ENCODE measurements around the gene CFAP298. TPM values are rescaled to one million over a fixed set of nuclear protein-coding genes. Genes with fewer than 3 reads are reported as not detected.

Gene CFAP298
- total and polyA plus RNA-seq, 2 donors (not counting 1 experiment from before 2014, with no cell fraction given): 22.0 to 29.2 TPM

DNA sequence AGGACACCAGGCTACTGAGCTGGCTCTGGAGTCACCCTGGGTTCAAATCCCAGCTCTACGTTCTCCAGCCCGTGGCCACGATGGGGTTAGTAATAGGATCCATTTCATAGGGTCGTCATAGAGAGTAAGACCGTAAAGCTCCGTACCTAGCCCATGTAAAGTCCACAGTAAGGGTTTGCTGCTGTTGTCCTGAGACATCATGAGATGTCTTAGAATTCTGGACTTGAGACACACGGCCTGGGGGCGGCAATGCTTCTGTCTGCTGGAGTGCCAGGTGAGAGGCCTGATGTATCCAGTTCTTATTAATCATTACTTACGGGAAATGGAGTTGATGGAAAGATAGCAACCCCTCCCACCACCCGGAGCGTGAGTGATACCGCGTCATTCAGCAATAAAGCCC lies 30.4 kb downstream of the CFAP298 start:
- H3K79me2 ChIP-seq (ENCODE audit: control insufficient read depth, insufficient read depth, low read length): no peaks in the 10 kb centered on the region
- Mint-ChIP-seq H3K4me3 (no peak overlapping the region), H3K9me3 (ENCODE audit: insufficient read depth) (no peaks in the 10 kb centered on the region), H3K4me1 (no peaks in the 10 kb centered on the region), H3K27ac (no peak overlapping the region), H3K27me3 (no peaks in the 10 kb centered on the region)
- no peak overlapping the region for H3K27ac ChIP-seq (ENCODE audit: low read length in 2 of 2)
- intact Hi-C loops (cut with micrococcal nuclease): no loop called here
- no peaks in the 10 kb centered on the region for H3K36me3 ChIP-seq (replicated peaks in 1 of 2; ENCODE audit: control extremely low read depth in 1 of 2, control insufficient read depth in 1 of 2, extremely low read depth in 1 of 2, insufficient read depth in 2 of 2, low read length in 1 of 2)
- WGBS (ENCODE audit: insufficient coverage): over 99% methylated on average over 8 of the region's 13 CpGs
- no peaks in the 10 kb centered on the region for H3K4me1 ChIP-seq (ENCODE audit: control insufficient read depth in 2 of 2, insufficient read depth in 2 of 2, low read length in 2 of 2)
- no peaks in the 10 kb centered on the region for H3K27me3 ChIP-seq (replicated peaks in 1 of 4; ENCODE audit: control extremely low read depth in 1 of 4, control insufficient read depth in 3 of 4, insufficient read depth in 4 of 4, low read length in 3 of 4)
- DNase-seq: no peak
- CTCF ChIA-PET: interaction anchor here (2.4 kb wide), 1 partner anchor 19 kb away, joined by 10 read pairs; no protein-coding TSS in a partner anchor
- H3K4me2 ChIP-seq (replicated peaks; ENCODE audit: low read depth, low read length, poor library complexity, severe bottlenecking): no peak overlapping the region
- peaks cover 0 to 2% (median 0%) of the 10 kb centered on the region in 3 donors for H3K9me3 ChIP-seq (ENCODE audit: control extremely low read depth in 1 of 3, control insufficient read depth in 2 of 3, insufficient read depth in 1 of 3, low read length in 2 of 3)
- H2AFZ ChIP-seq (ENCODE audit: insufficient read depth, low read depth, low read length, poor library complexity, severe bottlenecking): no peak overlapping the region
- H3K9ac ChIP-seq (ENCODE audit: low read length): no peak overlapping the region
- no peaks in the 10 kb centered on the region for H4K20me1 ChIP-seq (ENCODE audit: control insufficient read depth, insufficient read depth, low read length, poor library complexity, severe bottlenecking)
- TF ChIP-seq, protein P1, sequence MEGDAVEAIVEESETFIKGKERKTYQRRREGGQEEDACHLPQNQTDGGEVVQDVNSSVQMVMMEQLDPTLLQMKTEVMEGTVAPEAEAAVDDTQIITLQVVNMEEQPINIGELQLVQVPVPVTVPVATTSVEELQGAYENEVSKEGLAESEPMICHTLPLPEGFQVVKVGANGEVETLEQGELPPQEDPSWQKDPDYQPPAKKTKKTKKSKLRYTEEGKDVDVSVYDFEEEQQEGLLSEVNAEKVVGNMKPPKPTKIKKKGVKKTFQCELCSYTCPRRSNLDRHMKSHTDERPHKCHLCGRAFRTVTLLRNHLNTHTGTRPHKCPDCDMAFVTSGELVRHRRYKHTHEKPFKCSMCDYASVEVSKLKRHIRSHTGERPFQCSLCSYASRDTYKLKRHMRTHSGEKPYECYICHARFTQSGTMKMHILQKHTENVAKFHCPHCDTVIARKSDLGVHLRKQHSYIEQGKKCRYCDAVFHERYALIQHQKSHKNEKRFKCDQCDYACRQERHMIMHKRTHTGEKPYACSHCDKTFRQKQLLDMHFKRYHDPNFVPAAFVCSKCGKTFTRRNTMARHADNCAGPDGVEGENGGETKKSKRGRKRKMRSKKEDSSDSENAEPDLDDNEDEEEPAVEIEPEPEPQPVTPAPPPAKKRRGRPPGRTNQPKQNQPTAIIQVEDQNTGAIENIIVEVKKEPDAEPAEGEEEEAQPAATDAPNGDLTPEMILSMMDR (IDR thresholded peaks at IDR 0.05): no peak
- no peak for TF ChIP-seq EZH2 (IDR thresholded peaks at IDR 0.05; ENCODE audit: borderline replicate concordance, insufficient read depth, low read depth, low read length, poor library complexity, severe bottlenecking)
- POLR2A ChIA-PET: no interaction called here
- H3K4me3 ChIP-seq (ENCODE audit: control extremely low read depth in 1 of 5, extremely low read depth in 1 of 5, insufficient read depth in 1 of 5, low read depth in 2 of 5, low read length in 4 of 5): no peak overlapping the region
- ATAC-seq (ENCODE audit: low read depth): no peak

DNA sequence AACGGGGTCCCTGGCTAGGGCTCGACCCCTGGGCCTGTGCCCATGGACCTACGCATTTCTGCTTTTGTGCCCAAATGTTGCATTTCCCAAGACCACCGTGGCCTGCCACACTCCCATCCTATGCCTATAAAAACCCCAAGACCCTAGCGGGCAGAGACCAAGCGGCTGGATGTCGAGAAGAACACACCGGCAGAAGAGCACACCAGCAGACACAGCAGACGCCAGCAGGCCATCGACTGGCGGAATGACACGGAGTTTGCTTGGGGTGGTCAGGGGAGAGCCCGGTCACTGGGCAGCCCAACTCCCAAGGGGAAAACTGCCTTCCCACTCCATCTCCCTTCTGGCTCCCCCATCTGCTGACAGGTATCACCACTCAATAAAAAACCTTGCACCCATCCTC lies 31.2 kb downstream of the CFAP298 start:
- no peaks in the 10 kb centered on the region for H3K4me1 ChIP-seq (ENCODE audit: control insufficient read depth in 2 of 2, insufficient read depth in 2 of 2, low read length in 2 of 2)
- Mint-ChIP-seq H3K27ac (no peak overlapping the region), H3K4me1 (no peaks in the 10 kb centered on the region), H3K4me3 (no peak overlapping the region), H3K27me3 (no peaks in the 10 kb centered on the region), H3K9me3 (ENCODE audit: insufficient read depth) (no peaks in the 10 kb centered on the region)
- no peaks in the 10 kb centered on the region for H3K27me3 ChIP-seq (replicated peaks in 1 of 4; ENCODE audit: control extremely low read depth in 1 of 4, control insufficient read depth in 3 of 4, insufficient read depth in 4 of 4, low read length in 3 of 4)
- no peaks in the 10 kb centered on the region for H4K20me1 ChIP-seq (ENCODE audit: control insufficient read depth, insufficient read depth, low read length, poor library complexity, severe bottlenecking)
- no peak for DNase-seq
- H3K9me3 ChIP-seq (ENCODE audit: control extremely low read depth in 1 of 3, control insufficient read depth in 2 of 3, insufficient read depth in 1 of 3, low read length in 2 of 3): peaks cover 0 to 2% (median 0%) of the 10 kb centered on the region in 3 donors
- no peak overlapping the region for H3K4me2 ChIP-seq (replicated peaks; ENCODE audit: low read depth, low read length, poor library complexity, severe bottlenecking)
- no peak for ATAC-seq (ENCODE audit: low read depth)
- intact Hi-C loops (cut with micrococcal nuclease): no loop called here
- ChIA-PET CTCF (interaction anchor here (1.6 to 2.4 kb wide), 2 partner anchors 12 to 19 kb away, joined by 5 to 10 read pairs; no protein-coding TSS in a partner anchor), POLR2A (no interaction called here)
- no peaks in the 10 kb centered on the region for H3K79me2 ChIP-seq (ENCODE audit: control insufficient read depth, insufficient read depth, low read length)
- no peaks in the 10 kb centered on the region for H3K36me3 ChIP-seq (replicated peaks in 1 of 2; ENCODE audit: control extremely low read depth in 1 of 2, control insufficient read depth in 1 of 2, extremely low read depth in 1 of 2, insufficient read depth in 2 of 2, low read length in 1 of 2)
- TF ChIP-seq, protein P1 (IDR thresholded peaks at IDR 0.05): no peak
- TF ChIP-seq EZH2 (IDR thresholded peaks at IDR 0.05; ENCODE audit: borderline replicate concordance, insufficient read depth, low read depth, low read length, poor library complexity, severe bottlenecking): no peak
- WGBS (ENCODE audit: insufficient coverage): 91% methylated on average over 13 of the region's 13 CpGs
- H3K4me3 ChIP-seq (ENCODE audit: control extremely low read depth in 1 of 5, extremely low read depth in 1 of 5, insufficient read depth in 1 of 5, low read depth in 2 of 5, low read length in 4 of 5): no peak overlapping the region
- H2AFZ ChIP-seq (ENCODE audit: insufficient read depth, low read depth, low read length, poor library complexity, severe bottlenecking): no peak overlapping the region
- no peak overlapping the region for H3K9ac ChIP-seq (ENCODE audit: low read length)
- H3K27ac ChIP-seq (ENCODE audit: low read length in 2 of 2): no peak overlapping the region

Measured in B cell (primary cell).